Lung (tissue), 12 donors: ENCODE results near the gene DYNC1LI2. TPM values are rescaled to one million over a fixed set of nuclear protein-coding genes. Genes with fewer than 3 reads are reported as not detected.

Experiments used
- ATAC-seq: fragments of 200-7000 bp; cut with Tn5 transposase; one replicate; pipeline ENCODE4 v1.9.1; 2020; ENCODE audit warnings: moderate number of reproducible peaks; ENCODE audit not compliant: insufficient read depth, low FRiP score
- DNase-seq, 3 donors: peaks; one replicate each; pipeline ENCODE4 v3.0.0-alpha.2; 2013 to 2017
- H3K27ac ChIP-seq, 2 donors: one replicate each; pipeline ENCODE4 v1.5.1; 2013; ENCODE audit warnings: mild to moderate bottlenecking in 2 of 2, moderate library complexity in 2 of 2, control low read depth in 1 of 2, inconsistent platforms in 1 of 2, low read depth in 1 of 2, low read length in 1 of 2
- H3K27me3 ChIP-seq, 3 donors: one replicate each; pipeline ENCODE4 v1.5.1; 2013; ENCODE audit warnings: low read length in 2 of 3; ENCODE audit not compliant: control insufficient read depth in 3 of 3, insufficient read depth in 3 of 3
- H3K36me3 ChIP-seq, 4 donors: one replicate each; pipeline ENCODE4 v1.5.1; 2013; ENCODE audit warnings: low read length in 4 of 4, mild to moderate bottlenecking in 1 of 4, moderate library complexity in 1 of 4; ENCODE audit not compliant: control insufficient read depth in 4 of 4, insufficient read depth in 4 of 4
- H3K4me1 ChIP-seq, 5 donors: one replicate each; pipeline ENCODE4 v1.5.1; 2013; ENCODE audit warnings: low read length in 5 of 5, mild to moderate bottlenecking in 2 of 5, moderate library complexity in 1 of 5; ENCODE audit not compliant: control insufficient read depth in 5 of 5, insufficient read depth in 5 of 5
- H3K4me3 ChIP-seq: one replicate; pipeline ENCODE4 v1.5.1; 2013; ENCODE audit warnings: mild to moderate bottlenecking, control low read depth, moderate library complexity
- H3K9ac ChIP-seq, 2 donors: one replicate each; pipeline ENCODE4 v1.5.1; 2013; ENCODE audit warnings: low read length in 2 of 2, control low read depth in 1 of 2; ENCODE audit not compliant: insufficient read depth in 1 of 2
- H3K9me3 ChIP-seq, 4 donors: one replicate each; pipeline ENCODE4 v1.5.1; 2013; ENCODE audit warnings: low read length in 3 of 4, mild to moderate bottlenecking in 1 of 4, moderate library complexity in 1 of 4; ENCODE audit not compliant: control insufficient read depth in 4 of 4, insufficient read depth in 3 of 4
- WGBS, 2 donors: extraction: QIAGEN DNeasy Blood & Tissue Kit; methylation state at CpG; one replicate each; pipeline ENCODE4 v1.1.7; 2013; 5-methylcytosine and 5-hydroxymethylcytosine counted together
- polyA plus RNA-seq, 2 donors: library from polyadenylated mRNA; stranded (reverse); fragments of 200-250 nt; gene quantifications; one replicate each; pipeline ENCODE4 v1.2.1, GENCODE V29; 2013
- total RNA-seq, 2 donors: library from RNA; depleted of rRNA in 1 of 2; stranded (reverse); fragments of >200 nt in 1 of 2; gene quantifications; one replicate each; pipeline ENCODE4 v1.2.1, GENCODE V29; 2014 to 2021
- TF ChIP-seq, protein P1 (sequence below): IDR thresholded peaks from 2 replicates; pipeline ENCODE4 v1.5.1; 2012; ENCODE audit warnings: mild to moderate bottlenecking; ENCODE audit errors: control extremely low read depth, extremely low read depth
- donor health status: control.
- donor health status: control.
- donor health status: Bipolar disorder and iron deficiency.
- donor health status: healthy.
- donor health status: DM: yes; HTN: yes; CAD: no.

The DYNC1LI2 gene
- total and polyA plus RNA-seq, 4 donors, result 40.7 to 147 (median 94.6) TPM

DNA sequence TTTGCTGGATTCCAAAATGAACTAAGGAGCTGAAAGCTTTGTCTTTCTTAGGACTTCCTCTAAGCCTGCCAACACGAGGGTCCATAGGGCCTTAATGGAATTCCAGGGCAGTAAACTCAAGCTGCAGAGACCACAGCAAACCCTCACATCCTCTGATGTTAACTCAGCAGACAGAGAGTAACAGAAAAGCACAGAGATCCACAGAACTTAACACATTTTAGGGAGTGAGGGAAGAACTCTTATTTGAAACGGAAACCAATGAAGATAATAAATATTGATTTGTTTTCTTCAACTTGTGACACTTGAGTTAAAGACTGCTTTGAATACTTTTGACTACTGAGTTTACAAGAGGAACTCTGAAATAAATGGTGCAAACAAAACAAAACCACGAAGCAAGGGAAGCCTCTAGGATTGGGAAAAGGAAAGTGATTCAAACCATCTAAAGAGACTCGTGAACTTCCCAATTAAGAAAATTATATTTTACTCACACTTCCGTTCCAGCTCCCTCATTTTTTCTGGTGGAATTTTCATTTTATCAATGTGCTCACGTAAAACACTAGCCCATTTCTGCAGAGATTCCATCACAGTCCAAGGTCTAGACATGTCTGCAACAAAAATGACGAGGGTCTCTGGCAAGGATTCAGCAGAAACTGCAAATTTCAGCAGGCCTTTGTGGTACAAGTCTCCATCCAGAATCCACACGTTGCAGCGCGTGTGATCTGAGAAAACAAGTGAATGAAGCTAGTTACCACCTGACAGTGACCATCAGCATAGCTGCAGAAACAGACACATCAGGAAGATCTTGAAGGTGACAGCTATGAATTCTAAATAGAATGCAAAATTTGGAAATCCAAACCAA is 9.2 kb downstream of the DYNC1LI2 start:
- H3K27me3 ChIP-seq, result no peaks in the 10 kb centered on the region
- 50 to 55% methylated on average over 10 of the region's 10 CpGs for WGBS, 2 donors
- TF ChIP-seq, protein P1, sequence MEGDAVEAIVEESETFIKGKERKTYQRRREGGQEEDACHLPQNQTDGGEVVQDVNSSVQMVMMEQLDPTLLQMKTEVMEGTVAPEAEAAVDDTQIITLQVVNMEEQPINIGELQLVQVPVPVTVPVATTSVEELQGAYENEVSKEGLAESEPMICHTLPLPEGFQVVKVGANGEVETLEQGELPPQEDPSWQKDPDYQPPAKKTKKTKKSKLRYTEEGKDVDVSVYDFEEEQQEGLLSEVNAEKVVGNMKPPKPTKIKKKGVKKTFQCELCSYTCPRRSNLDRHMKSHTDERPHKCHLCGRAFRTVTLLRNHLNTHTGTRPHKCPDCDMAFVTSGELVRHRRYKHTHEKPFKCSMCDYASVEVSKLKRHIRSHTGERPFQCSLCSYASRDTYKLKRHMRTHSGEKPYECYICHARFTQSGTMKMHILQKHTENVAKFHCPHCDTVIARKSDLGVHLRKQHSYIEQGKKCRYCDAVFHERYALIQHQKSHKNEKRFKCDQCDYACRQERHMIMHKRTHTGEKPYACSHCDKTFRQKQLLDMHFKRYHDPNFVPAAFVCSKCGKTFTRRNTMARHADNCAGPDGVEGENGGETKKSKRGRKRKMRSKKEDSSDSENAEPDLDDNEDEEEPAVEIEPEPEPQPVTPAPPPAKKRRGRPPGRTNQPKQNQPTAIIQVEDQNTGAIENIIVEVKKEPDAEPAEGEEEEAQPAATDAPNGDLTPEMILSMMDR, result no peak
- peak overlapping the region in 1 of 2 donors; percentile 77 for H3K9ac ChIP-seq
- no peak overlapping the region for H3K4me3 ChIP-seq
- peaks cover 12 to 58% (median 36%) of the 10 kb centered on the region in 4 donors for H3K36me3 ChIP-seq
- ATAC-seq (no peak), DNase-seq (peak in 1 of 3 donors; percentile 56)
- no peaks in the 10 kb centered on the region for H3K9me3 ChIP-seq
- H3K27ac ChIP-seq, result peak overlapping the region; percentile 55 to 84
- peaks cover 0 to 23% (median 13%) of the 10 kb centered on the region in 5 donors for H3K4me1 ChIP-seq

DNA sequence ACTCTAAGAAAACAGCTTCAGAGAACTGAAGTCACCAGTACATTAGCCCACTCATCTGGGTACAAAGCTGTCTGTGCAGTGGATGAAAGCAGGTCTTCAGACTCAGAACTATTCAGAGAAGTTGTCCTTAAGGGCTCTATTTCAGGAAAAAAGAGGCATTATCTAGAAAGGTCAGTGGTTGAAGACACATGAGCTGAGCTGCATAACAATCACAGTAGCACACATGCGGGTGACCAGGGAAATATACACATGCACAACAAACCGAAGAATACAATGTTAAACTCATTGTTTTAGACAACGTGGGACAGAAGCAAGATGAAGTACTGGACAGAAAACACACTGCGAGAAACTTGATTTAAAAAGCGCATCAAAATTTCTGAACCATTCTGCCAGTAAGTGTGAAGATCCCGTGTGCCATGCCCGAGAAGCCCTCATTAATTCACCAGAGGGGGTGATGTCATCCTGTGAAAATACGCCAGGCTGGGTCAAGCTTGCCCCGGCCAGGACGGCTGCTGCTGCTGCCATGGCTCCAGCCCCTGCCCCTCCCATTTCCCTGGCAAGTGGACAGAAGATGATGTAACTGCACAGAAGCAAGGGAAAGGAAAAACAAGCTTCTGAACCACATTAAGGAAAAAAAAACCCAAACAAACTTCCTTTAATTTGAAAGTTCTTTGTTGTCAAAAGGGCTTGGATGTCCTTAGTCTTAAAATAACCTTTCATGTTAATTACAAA is 10.1 kb downstream of the DYNC1LI2 start:
- Histone ChIP-seq H3K27ac (peak overlapping the region; percentile 79 to 87), H3K27me3 (no peaks in the 10 kb centered on the region), H3K9me3 (no peaks in the 10 kb centered on the region), H3K4me3 (no peak overlapping the region), H3K4me1 (peaks cover 0 to 23% (median 13%) of the 10 kb centered on the region in 5 donors), H3K9ac (peak overlapping the region in 1 of 2 donors; percentile 77), H3K36me3 (peaks cover 15 to 52% (median 35%) of the 10 kb centered on the region in 4 donors)
- DNase-seq (peak; percentile 74 to 92 (median 87)), ATAC-seq (peak; percentile 86)
- TF ChIP-seq, protein P1, result no peak
- 33 to 41% methylated on average over 10 of the region's 10 CpGs for WGBS, 2 donors

- ATAC-seq, result peak; percentile 39
- peaks cover 0 to 23% (median 13%) of the 10 kb centered on the region in 5 donors for H3K4me1 ChIP-seq
- no peak overlapping the region for H3K4me3 ChIP-seq
- TF ChIP-seq, protein P1, result no peak
- 39 to 44% methylated on average over 2 of the region's 2 CpGs for WGBS, 2 donors
- no peaks in the 10 kb centered on the region for H3K27me3 ChIP-seq
- peak overlapping the region in 1 of 2 donors; percentile 77 for H3K9ac ChIP-seq
- peaks cover 23 to 60% (median 38%) of the 10 kb centered on the region in 4 donors for H3K36me3 ChIP-seq
- peak overlapping the region; percentile 76 to 87 for H3K27ac ChIP-seq
- DNase-seq, result peak in 1 of 3 donors; percentile 12
- no peaks in the 10 kb centered on the region for H3K9me3 ChIP-seq
Observed at GRCh38 chr16:66740533-66740932, 10.9 kb downstream of the DYNC1LI2 start.
